ENCODE measurements around the gene CCDC90B.

GRCh38 chr11:83306200-83307080 lies 20.3 kb upstream of the CCDC90B start:
- TF ChIP-seq CTCF (optimal IDR thresholded peaks at IDR 0.05 in 1 of 3, IDR thresholded peaks at IDR 0.05 in 1 of 3, conservative IDR thresholded peaks at IDR 0.05 in 1 of 3; ENCODE audit: extremely low read depth in 1 of 3, insufficient read depth in 2 of 3, low read length in 3 of 3) (no peak), EZH2 (IDR thresholded peaks at IDR 0.05; ENCODE audit: low read length) (no peak)

Data from keratinocyte (primary cell).